ENCODE data around the gene CABLES1. TPM values are rescaled to one million over a fixed set of nuclear protein-coding genes. Genes with fewer than 3 reads are reported as not detected.
"Not testable (repeated sequence)": the region's sequence is repeated elsewhere in the genome, so short reads cannot be mapped to it uniquely, and the experiment has no call there.

Gene CABLES1
- total and polyA plus RNA-seq, 2 donors from 2014 or later: 7.6 to 40.5 TPM

GRCh38 chr18:23284629-23285028 is 149.3 kb downstream of the CABLES1 start:
- Histone ChIP-seq H3K9ac (ENCODE audit: low read length in 3 of 3) (no peak overlapping the region), H3K36me3 (ENCODE audit: control insufficient read depth in 2 of 3, insufficient read depth in 3 of 3, low read length in 3 of 3) (no peaks in the 10 kb centered on the region), H3K27ac (ENCODE audit: low read depth in 2 of 2, low read length in 2 of 2) (no peak overlapping the region), H3K9me3 (ENCODE audit: control insufficient read depth in 2 of 3, insufficient read depth in 1 of 3, low read length in 3 of 3) (no peaks in the 10 kb centered on the region), H3K4me3 (ENCODE audit: low read length in 3 of 3) (no peak overlapping the region), H3K4me1 (ENCODE audit: control insufficient read depth in 2 of 3, insufficient read depth in 2 of 3, low read depth in 1 of 3, low read length in 3 of 3) (peaks cover 0 to 2% (median 0%) of the 10 kb centered on the region in 3 donors), H3K27me3 (ENCODE audit: control insufficient read depth, insufficient read depth, low read length) (no peaks in the 10 kb centered on the region)
- no peak for TF ChIP-seq CTCF (IDR thresholded peaks at IDR 0.05; ENCODE audit: borderline replicate concordance, extremely low read depth, insufficient read depth)
- DNase-seq (no peak), FAIRE-seq (no peak)
- intact Hi-C loops (cut with DNase I): no loop called here

- H3K9ac ChIP-seq (ENCODE audit: low read length in 3 of 3); DNase-seq; intact Hi-C loops (cut with DNase I); H3K36me3 ChIP-seq (ENCODE audit: control insufficient read depth in 2 of 3, insufficient read depth in 3 of 3, low read length in 3 of 3); H3K27me3 ChIP-seq (ENCODE audit: control insufficient read depth, insufficient read depth, low read length); H3K9me3 ChIP-seq (ENCODE audit: control insufficient read depth in 2 of 3, insufficient read depth in 1 of 3, low read length in 3 of 3); H3K4me3 ChIP-seq (ENCODE audit: low read length in 3 of 3); H3K4me1 ChIP-seq (ENCODE audit: control insufficient read depth in 2 of 3, insufficient read depth in 2 of 3, low read depth in 1 of 3, low read length in 3 of 3); H3K27ac ChIP-seq (ENCODE audit: low read depth in 2 of 2, low read length in 2 of 2); FAIRE-seq: not testable (repeated sequence)
Measured at GRCh38 chr18:23285581-23285980, 150.3 kb downstream of the CABLES1 start.

- Histone ChIP-seq H3K36me3 (ENCODE audit: control insufficient read depth in 2 of 3, insufficient read depth in 3 of 3, low read length in 3 of 3) (no peaks in the 10 kb centered on the region), H3K9me3 (ENCODE audit: control insufficient read depth in 2 of 3, insufficient read depth in 1 of 3, low read length in 3 of 3) (no peaks in the 10 kb centered on the region), H3K4me1 (ENCODE audit: control insufficient read depth in 2 of 3, insufficient read depth in 2 of 3, low read depth in 1 of 3, low read length in 3 of 3) (no peaks in the 10 kb centered on the region), H3K4me3 (ENCODE audit: low read length in 3 of 3) (no peak overlapping the region), H3K9ac (ENCODE audit: low read length in 3 of 3) (no peak overlapping the region), H3K27me3 (ENCODE audit: control insufficient read depth, insufficient read depth, low read length) (no peaks in the 10 kb centered on the region), H3K27ac (ENCODE audit: low read depth in 2 of 2, low read length in 2 of 2) (no peak overlapping the region)
- TF ChIP-seq CTCF (IDR thresholded peaks at IDR 0.05; ENCODE audit: borderline replicate concordance, extremely low read depth, insufficient read depth): no peak
- FAIRE-seq (no peak), DNase-seq (no peak)
- intact Hi-C loops (cut with DNase I): no loop called here
Measured at GRCh38 chr18:23291456-23292205, 156.3 kb downstream of the CABLES1 start.

- DNase-seq: no peak
- Histone ChIP-seq H3K36me3 (ENCODE audit: control insufficient read depth in 2 of 3, insufficient read depth in 3 of 3, low read length in 3 of 3) (no peaks in the 10 kb centered on the region), H3K4me1 (ENCODE audit: control insufficient read depth in 2 of 3, insufficient read depth in 2 of 3, low read depth in 1 of 3, low read length in 3 of 3) (peaks cover 0 to 4% (median 0%) of the 10 kb centered on the region in 3 donors), H3K9ac (ENCODE audit: low read length in 3 of 3) (no peak overlapping the region), H3K9me3 (ENCODE audit: control insufficient read depth in 2 of 3, insufficient read depth in 1 of 3, low read length in 3 of 3) (no peaks in the 10 kb centered on the region), H3K27ac (ENCODE audit: low read depth in 2 of 2, low read length in 2 of 2) (no peak overlapping the region), H3K27me3 (ENCODE audit: control insufficient read depth, insufficient read depth, low read length) (no peaks in the 10 kb centered on the region), H3K4me3 (ENCODE audit: low read length in 3 of 3) (no peak overlapping the region)
- TF ChIP-seq CTCF (IDR thresholded peaks at IDR 0.05; ENCODE audit: borderline replicate concordance, extremely low read depth, insufficient read depth): no peak
- no peak for FAIRE-seq
- intact Hi-C loops (cut with DNase I): no loop called here
Measured at GRCh38 chr18:23300231-23300805, 165.0 kb downstream of the CABLES1 start.

All from kidney (tissue), 14 donors.